Head of caudate nucleus (tissue), 42 donors: ENCODE results near the gene CD55.
A peak's percentile ranks its signal among the peaks of the same experiment; 100 is the strongest.
"Not testable (repeated sequence)": the region's sequence is repeated elsewhere in the genome, so short reads cannot be mapped to it uniquely, and the experiment has no call there.

ENCODE experiments used
- DNase-seq, 42 donors: peaks; one replicate each; pipeline versions ENCODE4 v3.0.0 to v3.0.0-alpha.2; 2020 to 2021; ENCODE audit warnings: mixed read lengths in 7 of 42
- intact Hi-C: fragments of 100-400 bp; cut with DNase I; formaldehyde crosslinking; loops from one replicate; pipeline ENCODE4 v1.15.0; 2022

The CD55 gene

DNA sequence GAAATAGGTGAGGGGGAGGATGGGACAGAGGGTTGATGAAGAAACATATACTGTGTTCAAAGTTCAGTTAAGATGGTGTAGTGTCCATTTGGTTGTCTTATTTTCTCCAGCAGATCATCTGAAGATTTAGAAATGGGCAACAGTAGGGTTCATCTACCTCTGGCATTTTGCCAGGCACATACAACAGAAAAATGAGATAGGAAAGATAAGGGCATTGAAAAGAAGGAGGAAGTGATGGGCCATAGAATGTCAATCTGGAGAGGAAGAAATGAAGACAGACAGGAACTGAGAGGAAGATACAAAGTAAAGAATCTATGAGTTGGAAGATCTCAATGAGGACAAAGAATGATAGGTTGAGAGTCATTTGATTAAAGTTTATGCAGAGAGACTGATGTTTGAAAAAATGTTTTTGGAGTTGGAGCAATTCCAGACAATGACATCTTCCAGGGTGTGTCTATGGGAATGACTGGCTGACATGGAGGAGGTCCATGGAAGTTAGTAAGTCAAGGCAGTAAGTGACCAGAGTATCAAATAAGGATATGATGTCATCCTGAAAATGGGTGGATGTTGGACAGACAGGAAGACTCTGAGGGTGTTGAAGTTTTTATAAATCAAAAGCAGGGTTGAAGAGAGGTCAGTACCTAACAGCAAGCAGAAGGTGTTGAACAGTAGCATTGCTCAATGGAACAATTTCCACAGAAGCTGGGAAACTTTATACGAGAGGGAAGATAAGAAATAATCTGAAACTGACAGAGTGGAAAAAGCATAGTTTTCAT lies 18.7 kb upstream of the CD55 start:
- intact Hi-C loops = no loop called here

DNA sequence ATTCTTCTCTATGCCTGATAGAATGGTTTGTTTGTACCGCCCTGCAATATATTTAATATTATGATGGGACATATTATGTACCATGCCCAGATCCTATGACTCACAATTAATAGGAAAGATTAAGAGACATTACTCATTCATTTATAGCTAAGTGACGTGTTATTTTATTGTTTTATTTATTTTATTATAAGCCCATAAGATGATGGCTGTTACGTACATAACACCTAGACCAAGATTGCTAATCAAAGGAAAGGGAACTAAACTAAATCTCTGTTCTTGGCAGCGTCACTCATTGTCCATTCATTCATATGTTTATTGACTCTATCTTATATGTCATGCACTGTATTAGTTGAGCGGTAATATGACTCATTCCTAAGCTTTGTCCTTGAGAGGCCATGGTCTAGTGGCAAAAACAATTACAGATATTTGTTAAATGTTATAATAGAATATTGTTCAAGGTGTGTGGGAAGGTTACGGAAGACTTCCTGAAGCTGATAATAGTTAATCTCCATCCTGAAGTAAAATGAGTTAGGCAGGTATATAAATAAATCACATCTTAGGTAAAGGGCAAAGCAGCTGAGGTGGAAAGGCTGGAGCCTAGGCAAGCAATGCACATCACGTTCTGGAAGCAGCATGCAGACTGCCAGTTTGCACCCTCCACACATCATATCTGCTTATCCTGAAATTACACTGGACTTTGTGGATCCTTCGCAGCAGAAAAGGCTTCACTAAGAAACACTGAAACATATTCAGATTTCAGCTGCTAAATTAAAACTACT lies 16.6 kb upstream of the CD55 start:
- intact Hi-C loops = no loop called here
- DNase-seq = no peak

More for the DNA sequence above, 18.7 kb upstream of the CD55 start:
- no peak for DNase-seq

DNA sequence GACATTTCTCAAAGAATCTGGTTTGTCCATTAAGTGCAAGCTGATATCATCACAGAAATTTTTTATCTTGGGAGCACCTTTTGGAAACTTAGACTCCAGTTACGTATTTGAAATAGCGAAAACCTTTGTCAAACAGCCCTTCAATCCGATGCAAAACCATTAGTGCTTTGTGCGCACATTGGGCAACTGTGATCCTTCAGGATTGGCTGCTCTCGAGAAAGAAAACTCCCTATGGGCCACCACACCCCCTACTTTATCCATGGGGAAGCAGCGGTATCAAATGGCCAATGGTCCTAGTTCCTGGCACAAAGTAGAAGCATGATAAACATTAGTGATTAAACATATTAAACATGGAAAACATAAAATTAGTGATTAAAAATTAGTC lies 16.0 kb upstream of the CD55 start:
- intact Hi-C loops = no loop called here

DNA sequence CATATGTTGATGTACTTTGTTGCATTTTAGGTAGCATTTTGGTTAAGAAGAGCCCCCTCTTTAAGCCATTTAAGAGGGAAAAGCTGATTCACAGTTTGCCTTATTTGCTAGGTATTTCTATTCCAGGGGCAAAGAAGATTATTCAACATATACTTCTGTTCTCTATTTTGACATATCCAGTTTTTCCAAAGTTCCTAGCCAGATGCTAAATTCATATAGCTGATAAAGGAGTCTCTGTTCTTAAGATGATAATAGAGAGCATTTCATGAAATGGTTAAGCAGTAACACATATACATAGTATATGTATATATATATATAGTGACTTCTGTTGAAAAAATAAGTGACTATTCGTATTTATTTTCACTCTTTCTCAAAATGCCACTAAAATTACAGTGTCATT lies 15.5 kb upstream of the CD55 start:
- no peak for DNase-seq
- intact Hi-C loops = no loop called here

More for the DNA sequence above, 16.0 kb upstream of the CD55 start:
- DNase-seq = no peak

DNA sequence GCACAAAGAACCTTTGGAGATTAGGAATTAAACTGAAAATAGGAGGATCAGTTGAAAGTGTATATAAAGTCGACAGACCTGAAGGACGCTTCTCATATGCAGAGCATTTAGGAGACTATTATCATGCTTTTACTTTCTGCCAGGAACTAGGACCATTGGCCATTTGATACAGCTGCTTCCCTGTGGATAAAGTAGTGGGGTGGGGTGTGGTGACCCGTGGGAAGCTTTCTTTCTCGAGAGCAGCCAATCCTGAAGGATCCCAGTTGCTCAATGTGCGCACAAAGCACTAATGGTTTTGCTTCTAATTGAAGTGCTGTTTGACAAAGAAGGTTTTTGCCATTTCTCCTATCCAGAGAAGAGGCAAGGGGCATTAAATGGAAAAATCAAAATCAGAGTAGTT lies 14.9 kb upstream of the CD55 start:
- intact Hi-C loops = no loop called here
- no peak for DNase-seq

DNA sequence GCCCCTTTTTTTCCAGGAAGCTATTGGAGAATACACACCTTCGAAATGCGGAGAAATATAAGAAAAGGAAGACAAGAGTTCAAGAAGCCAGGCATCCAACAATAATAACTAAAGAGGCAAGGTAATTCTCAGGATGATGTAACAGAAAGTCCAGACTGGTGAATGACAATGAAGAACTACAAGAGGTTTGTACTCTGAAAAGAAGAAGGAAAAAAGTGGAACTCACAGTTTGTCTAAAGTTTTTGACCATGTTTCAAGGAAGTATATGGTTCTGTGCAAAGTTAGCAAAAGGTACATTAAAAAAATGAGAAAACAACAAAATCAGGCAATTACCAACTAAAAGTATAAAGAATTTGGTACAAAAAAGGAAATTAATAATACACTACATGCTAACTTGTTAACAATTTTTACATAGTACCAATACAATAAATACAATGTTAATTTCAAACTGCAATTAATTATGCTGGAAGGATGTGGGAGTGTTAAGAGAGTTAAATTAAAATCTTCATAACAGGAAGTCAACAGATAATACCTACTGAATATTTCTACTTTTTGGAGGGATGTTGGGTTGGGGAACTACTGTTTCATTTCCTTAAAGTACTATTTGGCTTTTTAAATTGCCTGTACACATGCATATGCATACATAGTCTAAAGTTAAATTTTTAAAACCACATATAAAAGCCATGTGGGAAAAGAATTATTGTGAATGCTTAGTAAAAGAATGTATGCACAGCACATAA lies 12.9 kb upstream of the CD55 start:
- intact Hi-C loops = no loop called here
- DNase-seq = no peak

DNA sequence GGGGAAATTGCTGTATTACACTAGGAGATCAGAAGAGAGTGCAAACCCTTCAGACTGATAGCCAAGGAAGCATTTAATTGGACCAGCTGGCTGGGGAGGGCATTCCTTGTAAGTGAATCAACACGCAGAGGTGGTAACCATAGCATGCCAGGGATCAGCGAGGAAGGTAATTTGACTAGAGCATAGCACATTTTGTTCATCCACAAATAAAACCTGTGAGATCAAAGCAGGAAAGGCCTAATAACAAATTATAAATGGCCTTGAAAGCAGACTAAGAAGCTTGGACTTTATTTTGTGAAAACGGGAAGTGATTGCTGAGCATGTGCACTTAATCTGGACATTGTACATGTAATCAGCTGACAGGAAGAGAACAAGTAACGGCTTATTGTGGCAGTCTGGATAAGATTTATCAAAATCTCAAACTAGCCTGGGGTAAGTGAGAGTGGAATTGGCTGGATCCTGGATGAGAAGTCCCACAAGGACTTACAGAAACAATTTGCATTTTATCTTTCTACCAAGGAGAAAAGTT lies 11.7 kb upstream of the CD55 start:
- intact Hi-C loops = no loop called here
- no peak for DNase-seq

DNA sequence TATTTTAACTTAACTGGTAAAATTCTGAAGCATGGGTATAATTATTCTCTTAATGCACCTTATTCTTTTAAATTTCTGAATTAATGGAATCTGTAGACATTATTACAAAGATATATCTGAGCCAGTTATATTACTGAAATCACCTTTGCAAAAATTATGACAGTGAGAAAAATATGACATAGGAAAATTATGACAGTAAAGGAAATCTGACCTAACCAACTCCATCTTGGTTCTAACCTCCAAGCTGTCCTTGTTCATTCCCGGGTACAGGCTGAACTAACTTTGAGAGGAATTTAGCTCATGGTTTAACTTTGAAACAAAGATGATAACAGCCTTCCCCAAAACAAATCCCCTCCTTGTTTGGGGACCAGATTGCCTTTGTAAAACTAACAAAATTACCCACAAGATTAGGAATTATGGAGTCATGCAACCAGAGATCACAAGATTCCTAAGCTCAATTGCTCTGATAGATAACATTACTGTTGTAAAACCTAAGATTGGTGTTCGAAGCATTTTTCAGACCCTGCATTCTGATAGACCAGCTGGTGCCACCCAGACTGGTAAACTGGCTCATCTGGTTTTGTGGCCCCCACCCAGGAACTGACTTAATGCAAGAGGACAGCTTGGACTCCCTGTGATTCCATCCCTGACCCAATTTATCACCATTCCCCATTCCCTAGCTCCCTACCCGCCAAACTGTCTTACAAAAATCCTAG lies 9.4 kb upstream of the CD55 start:
- DNase-seq = no peak
- intact Hi-C loops = no loop called here

DNA sequence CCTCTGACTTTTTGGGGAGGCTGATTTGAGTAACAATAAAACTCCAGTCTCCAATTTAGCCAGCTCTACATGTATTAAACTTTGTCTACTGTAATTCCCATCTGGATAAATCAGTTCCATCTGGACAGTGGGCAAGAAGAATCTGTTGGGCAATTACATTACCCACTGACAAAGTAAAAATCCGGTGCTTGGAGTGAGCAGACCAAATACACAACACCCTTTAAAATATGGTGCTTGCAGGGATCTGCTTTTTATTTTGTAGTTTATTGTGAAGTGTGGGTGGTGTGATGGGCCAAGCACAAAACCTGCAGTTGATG lies 8.9 kb upstream of the CD55 start:
- intact Hi-C loops = no loop called here
- no peak for DNase-seq

DNA sequence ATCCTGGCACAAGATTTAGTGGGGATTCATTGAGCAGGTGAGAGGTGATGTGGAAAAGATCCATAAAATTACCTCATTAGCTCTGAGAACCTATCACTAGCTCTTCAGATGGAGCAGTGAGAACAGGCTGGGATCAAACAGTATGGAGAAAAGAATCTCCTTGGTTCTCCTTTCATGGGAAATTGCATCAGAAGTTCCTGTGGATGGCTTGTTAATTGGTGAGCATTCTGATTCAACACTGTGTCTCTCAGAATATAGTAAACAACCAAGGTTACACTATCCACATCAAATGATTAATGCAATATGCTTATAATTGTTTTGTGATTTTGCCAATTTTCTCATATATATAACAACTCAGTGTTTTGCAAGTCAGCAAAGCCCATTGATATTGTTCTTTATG lies 8.3 kb upstream of the CD55 start:
- no peak for DNase-seq
- intact Hi-C loops = no loop called here

DNA sequence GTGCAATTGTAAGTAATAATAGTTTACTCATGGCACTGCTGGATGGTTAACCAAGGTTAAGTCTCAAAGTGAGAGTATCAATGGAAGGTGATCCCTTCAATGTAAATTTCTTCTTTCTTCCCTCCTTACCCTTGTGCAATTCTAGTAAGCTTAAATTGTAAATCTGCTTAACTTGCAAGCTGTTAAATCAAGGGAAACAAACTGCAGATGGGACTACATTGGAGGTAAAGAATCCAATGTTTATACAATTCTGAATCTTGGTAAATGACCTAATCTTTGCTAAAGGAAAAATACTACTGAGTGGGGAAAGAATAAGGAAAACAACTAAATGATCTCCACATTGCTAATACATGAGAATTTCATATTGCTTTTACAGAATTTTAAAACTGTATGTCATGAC lies 6.7 kb upstream of the CD55 start:
- DNase-seq = no peak
- intact Hi-C loops = no loop called here

DNA sequence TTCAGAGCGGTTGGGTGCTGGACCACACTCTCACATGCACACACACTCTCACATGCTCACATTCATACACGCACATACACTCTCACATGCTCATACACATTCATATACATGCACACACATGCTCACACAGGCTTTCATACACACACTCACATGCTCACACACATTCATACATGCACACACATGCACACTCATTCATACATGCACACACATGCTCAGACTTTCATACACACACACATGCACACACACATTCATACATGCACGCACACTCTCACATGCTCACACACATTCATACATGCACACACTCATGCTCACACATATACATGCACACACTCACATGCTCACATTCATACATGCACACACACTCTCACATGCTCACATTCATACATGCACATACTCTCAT lies 6.0 kb upstream of the CD55 start:
- DNase-seq = no peak
- intact Hi-C loops = no loop called here

DNA sequence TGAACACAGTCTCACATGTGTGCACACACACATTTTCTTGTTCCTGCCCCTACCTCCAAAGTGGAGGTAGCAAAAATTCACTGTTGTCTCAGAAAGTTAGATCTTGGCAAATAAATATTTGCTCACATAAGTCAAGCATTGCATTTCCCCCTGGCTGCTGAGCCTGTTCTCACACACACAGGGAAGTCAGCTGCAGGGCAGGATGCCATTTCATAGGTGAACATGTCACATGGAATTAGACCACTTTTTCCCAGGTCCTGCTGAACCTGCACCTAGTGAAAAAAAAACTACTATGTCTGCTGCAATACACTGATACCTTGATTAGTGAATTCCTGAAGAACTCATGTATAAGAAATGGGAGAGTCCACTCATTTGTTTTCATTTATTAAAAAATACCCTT lies 5.3 kb upstream of the CD55 start:
- intact Hi-C loops = no loop called here

DNA sequence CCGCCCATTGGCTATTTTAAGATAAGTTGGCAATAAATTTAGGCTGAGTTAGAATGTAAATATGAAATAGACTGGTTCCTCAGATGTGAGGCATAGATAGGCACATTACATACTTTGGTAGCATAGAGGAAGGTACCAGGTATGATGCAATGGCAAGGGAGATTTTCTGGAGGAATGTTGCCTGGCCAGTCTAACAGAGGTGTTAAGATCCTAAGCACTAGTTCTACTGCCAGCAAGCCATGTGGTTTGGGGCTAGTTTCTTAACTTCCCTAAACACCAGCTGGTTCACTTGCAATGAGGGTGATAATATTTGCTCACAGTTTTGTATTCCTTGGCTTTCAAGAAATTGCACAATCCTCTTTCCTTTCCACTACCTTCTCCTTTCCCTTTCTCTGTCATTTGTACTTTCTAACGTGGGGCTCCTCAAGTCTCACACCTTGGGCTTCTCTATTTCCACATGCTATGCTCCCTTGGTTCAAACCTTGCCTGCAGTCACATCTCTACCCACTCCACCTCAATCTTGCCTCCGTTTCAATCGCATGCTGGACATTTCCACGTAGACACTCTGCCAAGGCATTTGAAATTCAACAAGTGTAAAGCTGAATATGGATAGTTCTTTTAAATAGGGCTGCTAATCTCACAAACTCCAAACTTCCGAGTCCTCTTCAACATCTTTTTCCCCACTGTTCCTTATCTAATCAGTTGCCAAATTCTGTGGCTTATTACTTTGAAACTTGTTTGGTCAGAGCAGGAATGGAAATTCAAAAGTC lies 4.7 kb upstream of the CD55 start:
- intact Hi-C loops = no loop called here
- peak in 5 of 42 donors; percentile 8 to 43 (median 10) for DNase-seq

More for the DNA sequence above, 5.3 kb upstream of the CD55 start:
- DNase-seq = no peak

DNA sequence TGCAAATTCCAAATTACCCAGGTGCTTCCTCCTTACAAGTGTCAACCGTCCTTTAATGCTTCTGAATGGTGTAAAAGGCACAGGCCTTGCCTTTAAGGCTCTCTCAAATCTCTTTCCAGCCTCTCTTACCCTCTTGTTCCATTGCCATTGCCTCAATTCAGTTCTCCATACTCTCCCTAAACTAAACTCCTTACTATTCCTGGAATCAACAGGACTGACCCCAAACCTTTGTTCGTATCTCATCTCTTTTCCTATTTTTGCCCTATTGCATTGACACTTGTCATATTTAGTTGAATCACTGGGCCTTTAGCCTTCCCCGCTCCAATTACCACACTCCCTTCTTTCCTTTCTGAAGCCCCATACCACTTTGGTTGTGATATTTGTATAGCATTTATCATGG lies 3.9 kb upstream of the CD55 start:
- DNase-seq = no peak
- intact Hi-C loops = no loop called here

DNA sequence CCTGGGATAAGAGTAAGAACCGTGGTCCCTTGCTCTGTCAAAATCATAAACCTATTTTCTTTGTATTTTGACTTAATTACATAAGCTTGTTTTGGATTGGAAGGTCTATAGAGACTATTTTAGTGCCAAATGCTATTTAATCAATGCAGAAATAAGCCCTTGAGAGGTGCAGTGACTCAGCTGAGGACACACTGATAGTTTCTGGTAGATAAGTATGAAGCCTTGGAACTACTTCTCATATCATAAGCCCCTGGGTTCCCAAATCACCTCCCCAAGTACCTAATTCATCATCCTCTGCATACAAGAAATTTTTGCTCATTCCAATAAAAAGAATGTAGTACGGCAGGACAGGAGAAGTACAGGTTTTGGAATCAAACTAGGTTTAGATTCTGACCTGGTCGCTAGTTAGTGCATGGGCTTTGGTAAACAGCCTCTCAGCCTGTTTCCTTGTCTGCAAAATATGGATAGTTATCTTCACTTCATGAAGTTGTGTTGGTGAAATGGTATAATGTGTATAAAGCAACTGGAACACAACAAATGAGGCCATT lies 3.3 kb upstream of the CD55 start:
- intact Hi-C loops = no loop called here
- no peak for DNase-seq

DNA sequence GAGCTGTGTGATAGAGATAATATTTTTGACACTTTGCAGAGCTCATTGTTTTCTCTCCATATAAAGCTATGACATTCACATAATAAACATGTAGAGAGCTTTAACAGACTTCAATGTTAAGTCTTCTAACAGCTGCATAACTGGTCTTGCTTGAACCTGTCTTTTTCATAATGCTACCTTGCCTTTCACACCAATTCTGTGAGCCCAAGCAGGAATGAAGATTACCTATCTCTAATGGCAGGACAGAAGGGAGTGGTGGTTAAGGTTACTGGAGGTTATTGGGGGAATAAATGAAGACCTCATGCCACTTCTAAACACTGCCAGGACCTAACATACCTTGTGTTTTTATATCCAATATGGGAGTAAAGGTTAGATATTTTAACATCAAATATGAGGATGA lies 2.3 kb upstream of the CD55 start:
- DNase-seq = no peak

DNA sequence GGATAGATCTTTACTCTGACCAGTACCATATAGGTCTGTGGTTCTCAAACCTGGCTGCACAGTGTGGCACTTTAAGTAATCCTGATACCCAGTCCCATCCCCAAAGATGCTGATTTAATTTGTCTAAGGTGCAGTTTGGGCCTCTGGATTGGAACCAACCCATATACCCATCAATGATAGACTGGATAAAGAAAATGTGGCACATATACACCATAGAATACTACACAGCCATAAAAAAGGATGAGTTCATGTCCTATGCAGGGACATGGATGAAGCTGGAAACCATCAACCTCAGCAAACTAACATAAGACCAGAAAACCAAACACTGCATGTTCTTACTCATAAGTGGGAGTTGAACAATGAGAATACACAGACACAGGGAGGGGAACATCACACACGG lies 1.4 kb upstream of the CD55 start:
- DNase-seq = not testable (repeated sequence)
- intact Hi-C loops = loop anchor here (5.0 kb wide), 1 partner anchor 87 kb away; no protein-coding TSS in a partner anchor

More for the DNA sequence above, 2.3 kb upstream of the CD55 start:
- intact Hi-C loops = no loop called here
